ENCODE results near the gene TCL1A. TPM values are rescaled to one million over a fixed set of nuclear protein-coding genes. Genes with fewer than 3 reads are reported as not detected.
A peak's percentile ranks its signal among the peaks of the same experiment; 100 is the strongest.

Gene TCL1A
- total RNA-seq, 1 donor from 2014 or later, result not detected

GRCh38 chr14:95705518-95705917, 8.4 kb downstream of the TCL1A start:
- no peak for DNase-seq (ENCODE audit: low read depth)

- no peak for DNase-seq (ENCODE audit: low read depth)
These were observed 10.1 kb downstream of the TCL1A start for GRCh38 chr14:95703805-95704204.

- no peak for DNase-seq (ENCODE audit: low read depth)
These were observed 10.6 kb downstream of the TCL1A start for GRCh38 chr14:95703341-95703740.

DNA sequence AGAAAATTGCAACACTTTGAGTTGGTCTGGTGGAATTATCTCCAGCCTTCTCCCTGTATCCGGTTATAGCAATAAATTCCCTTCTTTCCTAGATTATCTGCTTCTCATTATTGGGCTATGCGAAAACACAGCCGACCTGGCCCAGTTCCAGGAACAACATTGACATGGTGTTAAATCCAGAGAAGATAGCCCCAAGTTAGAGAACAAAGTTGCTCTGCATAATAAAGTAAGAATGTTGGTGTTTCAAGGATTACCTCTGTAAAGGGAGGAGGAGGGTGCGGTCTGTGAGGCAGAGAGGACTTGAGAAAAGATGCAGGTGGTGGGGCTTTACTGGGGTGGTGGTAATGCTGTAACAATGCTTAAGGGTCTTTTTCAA, 12.1 kb downstream of the TCL1A start:
- DNase-seq (ENCODE audit: low read depth), result no peak

GRCh38 chr14:95700221-95700976, 13.5 kb downstream of the TCL1A start:
- no peak for DNase-seq (ENCODE audit: low read depth)

- DNase-seq (ENCODE audit: low read depth), result no peak
These were observed 14.5 kb downstream of the TCL1A start for GRCh38 chr14:95699412-95699811.

- DNase-seq (ENCODE audit: low read depth), result no peak
These were observed 15.6 kb downstream of the TCL1A start for GRCh38 chr14:95698287-95698686.

GRCh38 chr14:95697764-95698163, 16.2 kb downstream of the TCL1A start:
- no peak for DNase-seq (ENCODE audit: low read depth)

GRCh38 chr14:95696741-95697140, 17.2 kb downstream of the TCL1A start:
- no peak for DNase-seq (ENCODE audit: low read depth)

DNA sequence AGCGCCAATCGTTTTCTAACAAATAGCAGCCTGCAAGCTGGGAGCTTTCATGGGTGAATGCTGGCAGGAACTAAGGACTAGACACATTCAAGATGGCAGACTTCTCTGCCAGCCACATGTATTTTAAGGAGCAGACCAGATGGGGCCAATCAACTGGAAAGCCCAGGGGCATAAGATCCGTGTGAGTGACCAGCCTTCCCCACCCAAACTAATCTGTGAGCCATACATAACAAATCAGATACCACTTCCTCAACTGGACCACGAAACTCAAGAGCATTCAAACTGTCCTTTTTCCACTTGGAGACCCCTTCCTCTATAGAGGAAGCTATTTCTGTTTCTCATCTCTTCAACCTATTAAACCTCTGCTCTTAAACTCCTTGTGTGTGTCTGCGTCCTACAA, 18.0 kb downstream of the TCL1A start:
- DNase-seq (ENCODE audit: low read depth), result no peak

DNA sequence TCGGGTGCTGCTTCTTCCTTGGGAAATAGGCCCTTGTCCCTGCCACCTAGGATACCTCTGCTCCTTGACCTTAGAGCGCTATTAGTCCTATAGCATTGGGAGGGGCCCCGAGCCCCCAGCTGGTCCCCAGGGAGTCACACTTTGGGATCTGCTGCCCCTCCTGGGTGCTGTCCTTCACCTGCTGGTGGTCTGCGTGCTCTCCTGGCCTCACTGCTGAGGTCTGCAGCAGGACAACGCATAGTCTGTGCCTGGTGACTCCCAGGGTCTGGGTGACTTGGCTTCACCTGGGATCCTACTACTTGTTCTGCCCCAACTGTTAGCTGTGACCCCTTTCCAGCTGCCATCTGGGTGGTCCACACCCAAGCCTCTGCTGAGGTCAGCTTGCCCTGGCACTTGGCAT, 18.9 kb downstream of the TCL1A start:
- DNase-seq (ENCODE audit: low read depth), result no peak

- no peak for DNase-seq (ENCODE audit: low read depth)
These were observed 21.8 kb downstream of the TCL1A start for GRCh38 chr14:95692109-95692508.

- DNase-seq (ENCODE audit: low read depth), result no peak
These were observed 22.3 kb downstream of the TCL1A start for GRCh38 chr14:95691591-95691990.

DNA sequence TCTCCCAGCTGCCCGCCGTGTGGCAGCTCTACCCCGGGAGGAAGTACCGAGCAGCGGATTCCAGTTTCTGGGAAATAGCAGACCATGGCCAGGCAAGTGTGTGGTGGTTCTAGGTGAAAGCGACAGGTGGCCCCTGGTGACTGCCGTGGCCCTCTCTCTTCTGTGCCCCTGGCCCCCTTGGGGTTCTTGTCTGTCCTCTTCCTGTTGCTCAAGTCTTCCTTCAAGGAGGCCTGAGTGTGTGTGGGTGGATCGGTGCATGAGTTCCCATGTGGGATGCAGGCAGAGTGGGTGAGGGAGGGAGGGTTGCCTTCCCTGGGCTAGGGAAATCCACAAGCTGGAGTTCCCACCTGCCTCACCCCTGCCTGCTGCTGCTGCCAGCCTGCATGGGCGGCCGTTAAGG, 23.1 kb downstream of the TCL1A start:
- no peak for DNase-seq (ENCODE audit: low read depth)

- DNase-seq (ENCODE audit: low read depth), result no peak
These were observed 24.5 kb downstream of the TCL1A start for GRCh38 chr14:95689441-95689840.

GRCh38 chr14:95686935-95687334, 27.0 kb downstream of the TCL1A start:
- DNase-seq (ENCODE audit: low read depth), result no peak

DNA sequence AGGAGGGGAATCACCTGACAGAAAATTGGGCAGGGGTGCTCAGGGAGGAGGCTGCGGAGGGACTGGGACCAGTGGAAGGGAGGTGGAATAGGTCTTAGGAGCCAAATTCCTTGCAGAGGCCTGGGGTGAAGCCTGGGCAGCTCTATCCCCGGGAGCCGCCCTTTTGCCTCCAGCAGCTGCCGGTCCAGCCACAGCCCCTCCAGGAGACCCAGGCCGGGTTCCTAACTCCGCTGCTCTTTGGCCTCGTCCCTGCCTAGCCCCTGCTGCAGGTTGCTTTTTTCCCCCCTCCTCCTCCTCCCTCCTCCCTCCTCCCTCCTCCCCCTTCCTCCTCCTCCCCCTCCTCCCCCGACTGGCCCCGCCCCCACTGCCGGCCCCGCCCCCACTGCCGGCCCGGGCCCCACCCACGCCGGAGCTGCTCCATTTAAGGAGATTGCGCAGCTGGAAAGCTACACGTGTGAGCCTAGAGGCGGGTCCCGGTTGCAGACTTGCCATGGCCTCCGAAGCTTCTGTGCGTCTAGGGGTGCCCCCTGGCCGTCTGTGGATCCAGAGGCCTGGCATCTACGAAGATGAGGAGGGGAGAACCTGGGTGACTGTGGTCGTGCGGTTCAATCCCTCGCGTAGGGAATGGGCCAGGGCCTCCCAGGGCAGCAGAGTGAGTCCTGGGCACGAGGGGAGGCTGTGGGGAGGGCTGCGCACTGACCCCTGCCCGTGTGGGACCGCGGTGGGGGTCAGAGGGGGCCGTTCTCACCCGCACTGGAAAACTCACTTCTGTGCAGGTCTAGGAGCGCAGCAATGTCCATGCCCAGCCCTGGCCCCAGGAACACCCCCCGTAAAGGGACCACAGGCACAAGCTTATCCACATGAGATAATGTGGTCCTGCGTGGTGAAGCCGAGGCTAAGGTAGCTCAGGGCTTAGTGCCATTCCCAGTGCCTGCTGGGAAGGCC, 27.7 kb downstream of the TCL1A start, which contains the start of gene TCL1B:
Gene TCL1B, plus strand, starts transcription at position 449 of the 945 bp plus-strand sequence. Its CDS starts 42 bp downstream, at position 491.
- no peak for DNase-seq (ENCODE audit: low read depth)

DNA sequence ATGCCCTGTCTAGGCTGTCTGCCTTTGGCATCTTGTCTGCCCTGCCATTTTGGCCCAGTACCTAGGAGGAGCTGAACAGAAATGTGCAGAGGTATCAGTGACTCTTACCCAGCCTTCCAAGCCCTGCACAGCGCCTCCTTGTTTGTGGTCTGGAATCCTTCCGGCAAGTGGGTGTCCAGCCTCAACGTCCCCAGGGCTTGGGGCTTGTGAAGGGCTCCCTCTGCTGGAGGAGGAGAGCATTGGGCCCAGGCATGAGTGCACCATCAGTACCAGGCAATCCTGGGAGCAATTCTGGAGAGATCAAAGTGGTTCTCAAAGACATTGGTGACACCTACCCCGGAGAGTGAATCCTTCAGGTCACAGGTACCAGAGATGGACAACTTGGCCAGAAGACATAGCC, 30.1 kb downstream of the TCL1A start:
- DNase-seq (ENCODE audit: low read depth), result peak; percentile 5

DNA sequence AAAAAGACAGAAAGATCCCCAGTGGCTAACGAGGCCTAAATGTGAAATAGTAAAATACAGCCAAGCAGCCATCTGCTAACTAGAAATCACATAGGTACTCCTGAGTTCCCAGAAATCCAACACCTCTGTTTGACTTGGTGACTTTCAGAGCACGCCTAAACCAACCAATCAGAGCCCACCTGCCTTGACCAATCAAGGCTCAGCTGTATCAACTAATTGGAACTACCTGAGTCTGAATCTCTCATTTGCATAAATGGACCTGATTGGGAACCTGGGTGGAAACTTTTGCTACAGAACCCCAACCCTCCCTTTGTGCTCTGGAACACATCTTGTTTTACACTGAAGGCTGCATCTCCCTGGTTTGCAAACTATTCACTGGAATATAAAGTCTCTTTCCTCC, 32.8 kb downstream of the TCL1A start:
- DNase-seq (ENCODE audit: low read depth), result no peak

DNA sequence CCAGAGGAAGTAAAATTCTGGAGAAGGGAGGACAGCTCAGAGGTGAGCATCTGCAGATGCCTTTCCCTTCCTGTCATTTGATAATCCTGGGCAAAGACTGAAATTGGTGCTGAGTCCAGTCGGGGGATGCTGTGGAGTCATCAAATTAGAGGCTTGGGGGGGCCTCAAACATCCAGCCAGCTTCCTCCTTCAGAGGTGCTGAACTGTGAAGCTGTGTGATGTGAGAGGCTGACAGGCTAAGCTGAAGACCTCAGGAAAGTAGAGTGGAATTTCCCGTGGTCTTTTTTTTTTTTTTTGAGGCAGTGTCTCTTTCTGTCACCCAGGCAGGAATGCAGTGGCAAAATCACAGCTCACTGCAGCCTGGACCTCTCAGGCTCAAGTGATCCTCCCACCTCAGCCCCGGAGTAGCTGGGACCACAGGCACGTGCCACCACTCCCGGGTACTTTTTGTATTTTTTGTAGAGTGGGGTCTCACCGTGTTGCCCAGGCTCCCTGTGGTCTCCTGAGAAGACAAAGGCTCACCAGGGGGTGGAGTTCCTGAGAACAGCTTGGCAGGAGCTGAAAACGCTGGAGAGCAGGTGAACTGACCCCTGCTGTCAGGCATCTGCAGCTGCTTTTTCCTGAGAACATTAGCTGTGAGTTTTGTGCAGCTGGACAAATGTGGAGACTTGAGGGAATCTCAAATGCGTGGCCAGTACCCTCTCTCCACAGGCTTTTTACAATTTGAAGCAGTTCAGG, 33.8 kb downstream of the TCL1A start:
- no peak for DNase-seq (ENCODE audit: low read depth)

- no peak for DNase-seq (ENCODE audit: low read depth)
These were observed 34.6 kb downstream of the TCL1A start for GRCh38 chr14:95679148-95679815.
